Panc1 (cell line): ENCODE data around the gene UBXN6. TPM values are rescaled to one million over a fixed set of nuclear protein-coding genes. Genes with fewer than 3 reads are reported as not detected.

ENCODE experiments used
- ATAC-seq: fragments of 200-7000 bp; cut with Tn5 transposase; 2 replicates; pipeline ENCODE4 v1.9.1; 2020; ENCODE audit warnings: mild to moderate bottlenecking, moderate library complexity
- BruUV-seq: library from RNA; stranded (reverse); fragments of 400-500 nt; replicated peaks from 2 replicates; lab custom pipeline; 2021; lab: Mats Ljungman, UMichigan
- CTCF ChIA-PET: fragments of 300-600 bp; sonication (Branson Sonifier 250); formaldehyde crosslinking; loops from one replicate; lab custom pipeline; 2022; ENCODE audit warnings: antibody characterized with exemption; lab: Charles Lee
- POLR2A ChIA-PET: fragments of 300-600 bp; sonication (Branson Sonifier 250); formaldehyde crosslinking; loops from one replicate; lab custom pipeline; 2022; ENCODE audit warnings: antibody characterized with exemption; lab: Charles Lee
- DNase-seq: peaks from one replicate; pipeline ENCODE4 v3.0.0-alpha.2; 2010; ENCODE audit warnings: low read depth, low spot score
- H3K27ac ChIP-seq: 2 replicates; pipeline ENCODE4 v1.5.1; 2011; ENCODE audit warnings: mild to moderate bottlenecking, low read length, inconsistent platforms
- H3K27me3 ChIP-seq: fragments of 200-500 bp; sonication (Bioruptor generic); 2 replicates; pipeline ENCODE4 v1.6.0; 2014; ENCODE audit warnings: low read length, inconsistent platforms; ENCODE audit not compliant: control insufficient read depth, insufficient read depth
- H3K36me3 ChIP-seq: fragments of 200-500 bp; sonication (Bioruptor generic); 2 replicates; pipeline ENCODE4 v1.5.1; 2014; ENCODE audit warnings: inconsistent platforms, mild to moderate bottlenecking, low read length, moderate library complexity; ENCODE audit not compliant: control insufficient read depth, insufficient read depth
- H3K4me1 ChIP-seq: 2 replicates; pipeline ENCODE4 v1.5.1; 2011; ENCODE audit warnings: inconsistent platforms, mild to moderate bottlenecking, low read length, moderate library complexity; ENCODE audit not compliant: control insufficient read depth, insufficient read depth
- H3K4me3 ChIP-seq, 2 experiments: 2 replicates each; pipeline ENCODE4 v1.5.1; 2011 to 2012; ENCODE audit warnings: low read depth in 2 of 2, low read length in 2 of 2, mild to moderate bottlenecking in 2 of 2, inconsistent platforms in 1 of 2, moderate library complexity in 1 of 2
- H3K9me3 ChIP-seq: fragments of 200-500 bp; sonication (Bioruptor generic); 2 replicates; pipeline ENCODE4 v1.5.1; 2014; ENCODE audit warnings: low read depth, mild to moderate bottlenecking, inconsistent platforms, low read length, moderate library complexity; ENCODE audit not compliant: control insufficient read depth, insufficient read depth
- POLR2AphosphoS5 ChIP-seq: IDR thresholded peaks from 2 replicates; pipeline ENCODE4 v1.6.1; 2012; ENCODE audit warnings: mild to moderate bottlenecking, low read depth, low read length, moderate library complexity
- SIN3A ChIP-seq: IDR thresholded peaks from 2 replicates; pipeline ENCODE4 v1.6.1; 2012; ENCODE audit warnings: low read depth, mild to moderate bottlenecking, low read length, moderate library complexity, borderline replicate concordance; ENCODE audit not compliant: insufficient read depth
- TCF7L2 ChIP-seq: IDR thresholded peaks from 2 replicates; pipeline ENCODE4 v1.6.1; 2011; ENCODE audit warnings: mild to moderate bottlenecking, low read depth, low read length, inconsistent platforms
- in situ Hi-C: cut with HindIII; loops from 2 replicates; pipeline ENCODE4 v1.10.0; 2016; ENCODE audit warnings: low sequenced_read_pairs, low pct_unique_long_range_greater_than_20kb
- intact Hi-C: fragments of 100-400 bp; cut with micrococcal nuclease; formaldehyde crosslinking; loops from one replicate; pipeline ENCODE4 v1.10.0; 2022; ENCODE audit not compliant: unreplicated experiment
- total RNA-seq: library from RNA; stranded (reverse); gene quantifications from one replicate; pipeline ENCODE4 v1.2.1, GENCODE V29; 2021; ENCODE audit not compliant: unreplicated experiment
- TF ChIP-seq, protein P1 (sequence below), 2 experiments: IDR thresholded peaks; 2 replicates each; pipeline ENCODE4 v1.6.1; 2011 to 2012; ENCODE audit warnings: low read depth in 2 of 2, control low read depth in 1 of 2, low read length in 1 of 2, mild to moderate bottlenecking in 1 of 2, moderate library complexity in 1 of 2; ENCODE audit not compliant: insufficient read depth in 1 of 2
- TF ChIP-seq, protein P2 (sequence below): fragments of 450-650 bp; IDR thresholded peaks from 2 replicates; pipeline ENCODE4 v1.5.1; 2017; ENCODE audit warnings: mild to moderate bottlenecking

Gene UBXN6
- total RNA-seq, 1 experiment from 2014 or later: 55.6 TPM

DNA sequence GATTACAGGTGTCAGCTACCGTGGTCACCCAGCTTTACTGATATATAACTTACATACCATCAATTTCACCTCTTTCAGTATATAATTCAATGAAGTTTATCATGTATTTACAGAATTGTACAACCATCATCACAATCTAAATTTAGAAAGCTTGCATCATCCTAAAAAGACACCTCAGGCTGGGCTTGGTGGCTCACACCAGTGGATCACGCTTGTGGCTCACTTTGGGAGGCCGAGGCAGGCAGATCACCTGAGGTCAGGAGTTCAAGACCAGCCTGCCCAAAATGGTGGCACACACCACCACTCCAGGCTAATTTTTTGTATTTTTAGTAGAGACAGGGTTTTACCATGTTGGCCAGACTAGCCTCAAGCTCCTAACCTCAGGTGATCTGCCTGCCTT lies 10.2 kb upstream of the UBXN6 start:
- Histone ChIP-seq H3K27me3 (no peaks in the 10 kb centered on the region), H3K4me1 (no peaks in the 10 kb centered on the region), H3K36me3 (peaks cover 2% of the 10 kb centered on the region; the same call in 1 of the 2 replicates), H3K4me3 (no peak overlapping the region), H3K9me3 (no peaks in the 10 kb centered on the region), H3K27ac (no peak overlapping the region)
- no TSS peak for BruUV-seq
- intact Hi-C loops: no loop called here
- in situ Hi-C loops: no loop called here
- CTCF ChIA-PET: no interaction called here
- POLR2A ChIA-PET: no interaction called here
- DNase-seq: no peak
- no peak for ATAC-seq
- TF ChIP-seq POLR2AphosphoS5: no peak
- TF ChIP-seq SIN3A: no peak
- TF ChIP-seq TCF7L2: no peak
- TF ChIP-seq, protein P1, sequence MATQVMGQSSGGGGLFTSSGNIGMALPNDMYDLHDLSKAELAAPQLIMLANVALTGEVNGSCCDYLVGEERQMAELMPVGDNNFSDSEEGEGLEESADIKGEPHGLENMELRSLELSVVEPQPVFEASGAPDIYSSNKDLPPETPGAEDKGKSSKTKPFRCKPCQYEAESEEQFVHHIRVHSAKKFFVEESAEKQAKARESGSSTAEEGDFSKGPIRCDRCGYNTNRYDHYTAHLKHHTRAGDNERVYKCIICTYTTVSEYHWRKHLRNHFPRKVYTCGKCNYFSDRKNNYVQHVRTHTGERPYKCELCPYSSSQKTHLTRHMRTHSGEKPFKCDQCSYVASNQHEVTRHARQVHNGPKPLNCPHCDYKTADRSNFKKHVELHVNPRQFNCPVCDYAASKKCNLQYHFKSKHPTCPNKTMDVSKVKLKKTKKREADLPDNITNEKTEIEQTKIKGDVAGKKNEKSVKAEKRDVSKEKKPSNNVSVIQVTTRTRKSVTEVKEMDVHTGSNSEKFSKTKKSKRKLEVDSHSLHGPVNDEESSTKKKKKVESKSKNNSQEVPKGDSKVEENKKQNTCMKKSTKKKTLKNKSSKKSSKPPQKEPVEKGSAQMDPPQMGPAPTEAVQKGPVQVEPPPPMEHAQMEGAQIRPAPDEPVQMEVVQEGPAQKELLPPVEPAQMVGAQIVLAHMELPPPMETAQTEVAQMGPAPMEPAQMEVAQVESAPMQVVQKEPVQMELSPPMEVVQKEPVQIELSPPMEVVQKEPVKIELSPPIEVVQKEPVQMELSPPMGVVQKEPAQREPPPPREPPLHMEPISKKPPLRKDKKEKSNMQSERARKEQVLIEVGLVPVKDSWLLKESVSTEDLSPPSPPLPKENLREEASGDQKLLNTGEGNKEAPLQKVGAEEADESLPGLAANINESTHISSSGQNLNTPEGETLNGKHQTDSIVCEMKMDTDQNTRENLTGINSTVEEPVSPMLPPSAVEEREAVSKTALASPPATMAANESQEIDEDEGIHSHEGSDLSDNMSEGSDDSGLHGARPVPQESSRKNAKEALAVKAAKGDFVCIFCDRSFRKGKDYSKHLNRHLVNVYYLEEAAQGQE (IDR thresholded peaks at IDR 0.05; ENCODE audit: insufficient read depth in 1 of 2, low read depth in 2 of 2, low read length in 1 of 2): no peak
- TF ChIP-seq, protein P2, sequence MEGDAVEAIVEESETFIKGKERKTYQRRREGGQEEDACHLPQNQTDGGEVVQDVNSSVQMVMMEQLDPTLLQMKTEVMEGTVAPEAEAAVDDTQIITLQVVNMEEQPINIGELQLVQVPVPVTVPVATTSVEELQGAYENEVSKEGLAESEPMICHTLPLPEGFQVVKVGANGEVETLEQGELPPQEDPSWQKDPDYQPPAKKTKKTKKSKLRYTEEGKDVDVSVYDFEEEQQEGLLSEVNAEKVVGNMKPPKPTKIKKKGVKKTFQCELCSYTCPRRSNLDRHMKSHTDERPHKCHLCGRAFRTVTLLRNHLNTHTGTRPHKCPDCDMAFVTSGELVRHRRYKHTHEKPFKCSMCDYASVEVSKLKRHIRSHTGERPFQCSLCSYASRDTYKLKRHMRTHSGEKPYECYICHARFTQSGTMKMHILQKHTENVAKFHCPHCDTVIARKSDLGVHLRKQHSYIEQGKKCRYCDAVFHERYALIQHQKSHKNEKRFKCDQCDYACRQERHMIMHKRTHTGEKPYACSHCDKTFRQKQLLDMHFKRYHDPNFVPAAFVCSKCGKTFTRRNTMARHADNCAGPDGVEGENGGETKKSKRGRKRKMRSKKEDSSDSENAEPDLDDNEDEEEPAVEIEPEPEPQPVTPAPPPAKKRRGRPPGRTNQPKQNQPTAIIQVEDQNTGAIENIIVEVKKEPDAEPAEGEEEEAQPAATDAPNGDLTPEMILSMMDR: no peak

DNA sequence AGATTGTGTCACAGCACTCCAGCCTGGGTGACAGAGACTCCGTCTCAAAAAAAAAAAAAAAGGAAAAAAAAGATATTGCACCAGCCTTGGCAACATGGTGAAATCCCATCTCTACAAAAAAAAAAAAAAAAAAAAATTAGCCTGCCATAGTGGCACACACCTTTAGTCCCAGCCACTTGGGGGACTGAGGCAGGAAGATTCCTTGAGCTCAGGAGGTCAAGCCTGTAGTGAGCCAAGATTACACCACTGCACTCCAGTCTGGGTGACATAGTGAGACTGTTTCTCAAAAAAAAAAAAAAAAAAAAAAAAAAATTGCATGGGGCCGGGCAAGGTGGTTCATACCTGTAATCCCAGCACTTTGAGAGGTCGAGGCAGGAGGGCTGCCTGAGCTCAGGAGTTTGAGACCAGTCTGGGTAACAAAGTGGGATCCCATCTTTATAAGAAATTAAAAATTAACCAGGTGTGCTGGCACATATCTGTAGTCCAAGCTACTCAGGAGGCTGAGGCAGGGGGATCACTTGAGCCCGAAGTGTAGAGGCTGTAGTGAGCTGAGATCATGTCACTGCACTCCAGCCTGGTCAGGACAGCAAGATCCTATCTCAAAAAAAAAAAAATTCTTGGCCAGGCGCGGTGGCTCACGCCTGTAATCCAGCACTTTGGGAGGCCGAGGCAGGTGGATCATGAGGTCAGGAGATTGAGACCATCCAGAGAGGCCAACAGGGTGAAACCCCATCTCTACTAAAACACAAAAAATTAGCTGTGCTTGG lies 7.4 kb upstream of the UBXN6 start:
- no peak for TF ChIP-seq TCF7L2
- TF ChIP-seq, protein P2: no peak
- TF ChIP-seq POLR2AphosphoS5: no peak
- TF ChIP-seq, protein P1 (IDR thresholded peaks at IDR 0.05; ENCODE audit: insufficient read depth in 1 of 2, low read depth in 2 of 2, low read length in 1 of 2): no peak
- TF ChIP-seq SIN3A: no peak
- Histone ChIP-seq H3K4me3 (no peak overlapping the region), H3K27ac (no peak overlapping the region), H3K27me3 (no peaks in the 10 kb centered on the region), H3K9me3 (no peaks in the 10 kb centered on the region), H3K4me1 (no peaks in the 10 kb centered on the region), H3K36me3 (no peaks in the 10 kb centered on the region)
- ATAC-seq: no peak
- intact Hi-C loops: no loop called here
- ChIA-PET CTCF (no interaction called here), POLR2A (no interaction called here)
- BruUV-seq: no TSS peak
- DNase-seq: no peak
- in situ Hi-C loops: no loop called here
